Fibroblast of pulmonary artery (primary cell): Measurements from ENCODE around the gene TMOD1.
A peak's percentile ranks its signal among the peaks of the same experiment; 100 is the strongest.

Experiments
- DNase-seq: peaks from one replicate; pipeline ENCODE4 v3.0.0-alpha.2; 2010; ENCODE audit warnings: low read depth
- H3K4me3 ChIP-seq: replicated peaks from 2 replicates; pipeline ENCODE4 v1.5.1; 2011; ENCODE audit warnings: low read depth, mild to moderate bottlenecking, control low read depth, low read length, moderate library complexity
- CTCF ChIP-seq: IDR thresholded peaks from 2 replicates; pipeline ENCODE4 v1.5.1; 2011; ENCODE audit warnings: mild to moderate bottlenecking, control low read depth, low read length, inconsistent platforms; ENCODE audit errors: missing control alignments

TMOD1 gene

GRCh38 chr9:97560851-97561250, 59.4 kb downstream of the TMOD1 start:
- no peak for DNase-seq
- no peak for TF ChIP-seq CTCF
- H3K4me3 ChIP-seq = no peak overlapping the region

GRCh38 chr9:97561501-97561900, 60.0 kb downstream of the TMOD1 start:
- no peak for TF ChIP-seq CTCF
- DNase-seq = no peak
- H3K4me3 ChIP-seq = no peak overlapping the region

- no peak for DNase-seq
- TF ChIP-seq CTCF = no peak
- H3K4me3 ChIP-seq = no peak overlapping the region
These were observed 61.1 kb downstream of the TMOD1 start for GRCh38 chr9:97562542-97562941.

GRCh38 chr9:97563458-97564135, 62.1 kb downstream of the TMOD1 start:
- no peak for DNase-seq
- H3K4me3 ChIP-seq = no peak overlapping the region
- no peak for TF ChIP-seq CTCF

GRCh38 chr9:97564291-97565175, 63.1 kb downstream of the TMOD1 start:
- peak; percentile 32 for DNase-seq
- no peak overlapping the region for H3K4me3 ChIP-seq
- no peak for TF ChIP-seq CTCF

- TF ChIP-seq CTCF = no peak
- H3K4me3 ChIP-seq = no peak overlapping the region
- no peak for DNase-seq
These were observed 63.8 kb downstream of the TMOD1 start for GRCh38 chr9:97565262-97565661.
